OCI-LY1 (cell line): ENCODE data around the gene SOX12.

Experiments used
- CTCF ChIP-seq: fragments of 200-600 bp; sonication (generic), shearing (Covaris generic); IDR thresholded peaks from 2 replicates; pipeline ENCODE4 v1.5.1; 2017; ENCODE audit warnings: mild to moderate bottlenecking, antibody characterized with exemption, low read length, moderate library complexity, mixed read lengths
- EZH2 ChIP-seq: fragments of 200-600 bp; sonication (generic), shearing (Covaris generic); IDR thresholded peaks from 2 replicates; pipeline ENCODE4 v1.8.0; 2017; ENCODE audit warnings: borderline replicate concordance, mixed run types, mild to moderate bottlenecking, antibody characterized with exemption, low read length, moderate library complexity, mixed read lengths

GRCh38 chr20:346640-347316 lies 21.4 kb downstream of the SOX12 start, which contains the start of gene NRSN2:
- TF ChIP-seq EZH2 (no peak), CTCF (no peak)
